SU-DHL-6 (cell line): ENCODE measurements around the gene POLR1A.

ENCODE experiments used
- EZH2phosphoT487 ChIP-seq: fragments of 200-600 bp; sonication (generic), shearing (Covaris generic); conservative IDR thresholded peaks from 2 replicates; pipeline ENCODE4 v1.6.1; 2018; ENCODE audit warnings: mild to moderate bottlenecking, antibody characterized with exemption, low read length, moderate library complexity, mixed read lengths
- TF ChIP-seq, protein P1 (sequence below): fragments of 200-600 bp; sonication (generic); IDR thresholded peaks from one replicate; pipeline ENCODE4 v1.5.1; 2017; ENCODE audit warnings: antibody characterized with exemption, mild to moderate bottlenecking, low read length, moderate library complexity; ENCODE audit not compliant: insufficient read depth, poor library complexity, severe bottlenecking

- TF ChIP-seq, protein P1, sequence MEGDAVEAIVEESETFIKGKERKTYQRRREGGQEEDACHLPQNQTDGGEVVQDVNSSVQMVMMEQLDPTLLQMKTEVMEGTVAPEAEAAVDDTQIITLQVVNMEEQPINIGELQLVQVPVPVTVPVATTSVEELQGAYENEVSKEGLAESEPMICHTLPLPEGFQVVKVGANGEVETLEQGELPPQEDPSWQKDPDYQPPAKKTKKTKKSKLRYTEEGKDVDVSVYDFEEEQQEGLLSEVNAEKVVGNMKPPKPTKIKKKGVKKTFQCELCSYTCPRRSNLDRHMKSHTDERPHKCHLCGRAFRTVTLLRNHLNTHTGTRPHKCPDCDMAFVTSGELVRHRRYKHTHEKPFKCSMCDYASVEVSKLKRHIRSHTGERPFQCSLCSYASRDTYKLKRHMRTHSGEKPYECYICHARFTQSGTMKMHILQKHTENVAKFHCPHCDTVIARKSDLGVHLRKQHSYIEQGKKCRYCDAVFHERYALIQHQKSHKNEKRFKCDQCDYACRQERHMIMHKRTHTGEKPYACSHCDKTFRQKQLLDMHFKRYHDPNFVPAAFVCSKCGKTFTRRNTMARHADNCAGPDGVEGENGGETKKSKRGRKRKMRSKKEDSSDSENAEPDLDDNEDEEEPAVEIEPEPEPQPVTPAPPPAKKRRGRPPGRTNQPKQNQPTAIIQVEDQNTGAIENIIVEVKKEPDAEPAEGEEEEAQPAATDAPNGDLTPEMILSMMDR = no peak
- no peak for TF ChIP-seq EZH2phosphoT487
Observed at GRCh38 chr2:86042256-86043168, 63.2 kb downstream of the POLR1A start.
